NCI-H1048 (cell line): ENCODE measurements around the gene WNT5B.

ENCODE experiments used
- DNase-seq: peaks from one replicate; lab custom pipeline; 2025; lab: John Stamatoyannopoulos, UW

The WNT5B gene

DNA sequence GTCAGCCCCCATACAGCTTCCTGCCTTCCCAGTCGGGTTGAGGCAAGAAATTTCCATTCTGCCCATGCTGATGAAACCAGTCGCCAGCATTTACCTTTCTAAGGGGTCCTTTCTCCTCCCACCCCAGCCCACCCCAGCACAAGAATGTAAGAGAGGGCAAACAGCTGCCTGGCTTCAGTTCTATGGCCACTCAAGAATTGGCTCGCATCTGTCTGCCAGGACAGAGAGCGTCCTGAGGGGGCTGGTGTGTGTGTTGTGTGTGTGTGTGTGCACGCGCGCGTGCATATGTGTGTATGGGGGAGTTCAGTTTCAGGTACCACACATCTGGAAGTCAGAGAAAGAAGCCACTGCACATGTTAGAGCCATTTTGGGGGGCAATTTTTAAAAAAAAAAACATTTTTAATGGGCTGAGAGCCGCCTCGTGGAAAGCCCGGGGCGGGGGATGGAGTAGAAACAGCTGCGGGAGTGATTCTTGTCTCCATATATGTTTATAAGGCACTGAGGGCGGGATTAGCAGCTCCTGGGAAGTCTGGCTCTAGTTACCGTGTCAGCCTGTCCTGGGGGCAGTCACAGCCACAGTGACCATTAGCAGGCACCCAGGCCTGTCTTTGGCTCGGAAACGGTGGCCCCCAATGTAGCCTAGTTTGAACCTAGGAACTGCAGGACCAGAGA, at the start of gene WNT5B:
Gene WNT5B (plus strand): TSS at position 566 of the 672 bp plus-strand sequence. CDS start 2,124 bp downstream, outside the sequence.
- no peak for DNase-seq

DNA sequence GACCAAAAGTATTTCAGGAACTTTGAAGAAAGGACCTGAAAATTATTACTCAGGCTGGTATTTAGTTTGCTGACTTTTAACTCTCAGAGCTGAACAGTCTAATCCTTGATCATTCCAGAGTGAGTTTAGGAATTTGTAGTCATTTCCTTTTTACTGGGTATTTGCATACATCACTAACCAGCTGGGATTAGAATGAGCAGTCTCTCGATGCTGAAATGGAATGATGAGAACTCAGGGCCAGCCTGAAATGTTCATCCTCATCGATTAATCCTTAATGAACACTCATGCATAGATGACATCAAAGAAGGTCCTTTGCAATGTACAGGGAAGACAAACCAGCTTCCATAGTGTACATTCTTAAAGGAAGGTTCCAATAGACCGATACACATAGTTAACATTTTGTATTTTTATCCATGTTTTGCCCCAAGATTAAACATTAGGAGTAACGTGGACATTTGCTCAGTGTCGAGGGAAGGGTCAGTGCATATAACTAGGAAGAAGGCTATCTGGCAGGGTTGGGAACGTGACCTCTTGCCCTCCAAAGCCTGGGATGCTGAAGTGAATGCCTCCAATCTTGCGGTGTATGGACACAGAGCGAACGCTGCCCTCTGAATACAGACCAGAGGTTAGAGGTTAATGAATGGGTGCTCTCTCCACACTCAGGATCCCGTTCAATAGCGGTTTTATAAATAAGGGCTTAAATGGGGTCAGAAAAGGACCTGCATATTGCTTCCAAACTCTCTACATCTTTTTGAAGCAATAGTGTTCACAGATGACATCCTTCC, 49.2 kb upstream of the WNT5B start:
- no peak for DNase-seq

DNA sequence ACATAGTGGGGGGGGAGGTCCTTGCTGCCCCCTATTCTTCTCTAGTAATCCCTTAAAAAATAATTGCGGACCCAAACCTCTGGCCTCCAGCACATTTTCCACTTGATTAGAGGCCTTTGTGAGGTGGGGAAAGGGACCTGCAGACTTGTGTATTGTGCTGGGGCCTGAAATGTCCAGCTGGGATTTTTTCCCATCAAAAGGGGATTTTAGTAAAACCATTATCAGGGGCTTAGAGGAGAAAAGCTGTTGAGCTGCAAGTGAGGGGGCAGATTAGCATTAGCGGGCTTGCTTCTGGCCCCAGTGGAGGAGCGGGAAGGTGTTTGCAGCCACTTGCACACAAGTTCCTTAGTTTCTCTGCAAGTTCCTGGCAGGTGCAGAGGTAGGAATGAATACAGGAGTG, 48.5 kb upstream of the WNT5B start:
- DNase-seq = no peak

DNA sequence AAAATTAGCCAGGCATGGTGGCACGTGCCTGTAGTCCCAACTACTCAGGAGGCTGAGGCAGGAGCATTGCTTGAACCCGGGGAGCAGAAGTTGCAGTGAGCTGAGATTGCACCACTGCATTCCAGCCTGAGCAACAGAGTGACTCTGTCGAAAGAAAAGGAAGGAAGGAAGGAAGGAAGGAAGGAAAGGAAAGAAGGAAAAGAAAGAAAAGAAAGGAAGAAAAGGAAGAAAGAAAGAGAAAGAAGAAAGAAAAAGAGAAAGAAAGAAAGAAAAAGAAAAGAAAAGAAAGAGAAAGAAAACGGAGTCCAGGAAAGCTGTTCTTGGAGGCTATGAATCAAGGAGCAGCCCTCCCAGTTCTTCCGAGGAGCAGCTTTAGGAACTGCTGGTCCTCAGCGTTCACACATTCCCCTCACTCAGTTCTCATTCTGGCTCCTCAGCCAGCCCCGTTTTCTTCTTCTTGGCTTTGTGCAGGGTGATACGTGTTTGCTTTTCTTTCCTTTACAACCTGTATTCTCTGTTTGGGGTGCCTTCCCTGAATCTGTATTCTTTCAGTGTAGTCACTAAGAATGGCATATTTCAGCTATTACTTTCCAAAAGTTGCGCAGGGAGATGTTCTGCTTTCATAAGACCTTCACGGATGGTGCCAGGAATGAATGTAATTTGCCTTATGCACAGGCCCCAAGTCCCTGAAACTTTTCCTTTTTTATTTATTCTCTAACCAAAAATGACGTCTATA, 46.9 kb upstream of the WNT5B start:
- DNase-seq = no peak

DNA sequence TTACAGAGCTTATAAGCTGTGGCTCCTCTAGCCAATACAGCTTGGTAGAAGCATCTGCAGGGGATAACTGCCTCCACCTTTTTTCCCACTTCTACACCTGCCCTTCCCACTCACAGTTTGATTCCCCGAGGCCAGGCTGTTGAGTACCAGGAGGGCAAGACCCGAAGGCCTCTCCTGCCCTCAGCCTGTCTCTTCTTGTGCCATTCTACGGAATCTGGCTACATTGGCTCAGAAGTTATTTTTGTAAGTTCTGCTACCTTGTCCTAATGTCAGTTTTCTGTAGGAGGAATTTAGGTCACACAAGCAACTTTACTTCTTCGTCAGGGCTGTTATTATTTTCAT, 46.4 kb upstream of the WNT5B start:
- no peak for DNase-seq

DNA sequence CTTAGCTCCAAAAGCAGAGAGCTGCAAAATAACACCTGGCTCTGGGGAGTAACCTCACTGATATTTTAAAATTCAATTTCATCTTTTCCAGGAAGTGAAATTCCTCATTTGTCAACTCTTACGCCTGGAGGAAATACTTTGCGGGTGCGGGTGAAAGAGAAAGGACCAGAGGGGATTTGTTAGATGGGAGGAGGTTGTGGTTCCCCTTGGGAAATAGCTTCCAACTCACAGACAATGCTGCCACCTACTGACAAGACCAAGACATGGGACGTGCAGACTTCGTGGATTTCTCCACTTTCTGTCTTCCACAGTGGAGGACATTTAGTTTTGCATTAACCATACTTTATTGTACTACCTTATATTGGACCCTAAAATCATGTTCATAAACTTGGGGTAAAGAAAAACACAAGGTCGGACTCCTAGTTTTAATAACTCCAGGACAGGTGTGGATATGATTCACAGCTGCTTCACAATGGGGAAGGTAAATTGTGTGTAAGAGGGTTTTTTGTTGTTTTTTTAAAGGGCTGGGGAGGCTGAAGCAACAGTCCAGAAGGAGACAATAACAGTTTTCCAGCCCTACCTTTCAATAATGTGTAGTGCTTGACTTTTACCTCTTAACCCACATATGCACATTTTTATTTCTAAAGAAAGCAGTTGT, 45.5 kb upstream of the WNT5B start:
- peak; percentile 56 for DNase-seq

DNA sequence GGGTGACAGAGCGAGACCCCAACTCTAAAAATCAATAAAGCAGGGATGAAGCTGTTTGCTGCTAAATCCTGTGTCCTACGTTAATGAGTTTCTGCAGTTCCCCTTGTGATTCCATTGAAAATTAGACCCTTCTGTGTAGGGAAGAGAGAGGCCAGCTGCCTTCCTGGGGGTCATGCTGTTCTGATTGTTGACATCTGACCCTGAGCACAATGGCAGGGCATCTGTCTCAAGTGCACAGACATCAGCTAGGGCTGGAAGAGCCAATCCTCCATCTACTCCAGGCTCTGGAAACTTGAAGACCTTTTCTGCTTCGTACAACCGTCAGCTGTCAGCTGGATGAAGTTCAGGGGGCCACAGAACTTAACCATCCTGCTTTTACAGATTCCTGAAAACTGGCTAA, 44.7 kb upstream of the WNT5B start:
- DNase-seq = no peak

DNA sequence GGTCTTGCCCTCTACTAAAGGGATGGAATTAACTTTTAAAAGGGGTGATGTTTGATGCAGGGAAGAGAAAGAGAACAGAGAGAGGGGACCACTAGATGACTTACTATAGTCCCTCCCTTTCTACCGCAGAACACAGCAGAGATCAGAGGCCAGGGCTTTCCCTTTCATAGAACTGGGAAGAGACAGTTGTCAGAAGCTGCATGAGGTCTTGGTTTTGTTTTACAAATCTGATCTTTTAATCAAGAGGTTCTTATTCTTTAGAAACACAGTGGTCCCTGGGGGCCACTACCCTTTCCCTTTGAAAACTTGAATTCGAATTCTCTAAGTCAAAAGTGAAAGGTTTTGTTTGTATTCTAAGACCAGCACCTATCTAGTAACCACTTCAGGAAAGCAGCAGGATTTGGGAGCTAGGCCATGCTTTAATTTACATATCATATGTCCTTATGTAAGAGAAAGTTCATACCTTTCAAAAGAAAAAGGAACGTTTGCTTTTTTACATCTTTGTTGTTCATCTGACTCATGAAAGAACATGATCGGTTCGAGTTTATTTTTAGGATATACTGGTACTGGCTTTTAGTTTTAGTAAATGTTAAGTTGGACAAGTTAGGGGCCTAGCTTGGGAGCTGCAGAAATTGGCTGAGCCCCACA, 41.0 kb upstream of the WNT5B start:
- no peak for DNase-seq

DNA sequence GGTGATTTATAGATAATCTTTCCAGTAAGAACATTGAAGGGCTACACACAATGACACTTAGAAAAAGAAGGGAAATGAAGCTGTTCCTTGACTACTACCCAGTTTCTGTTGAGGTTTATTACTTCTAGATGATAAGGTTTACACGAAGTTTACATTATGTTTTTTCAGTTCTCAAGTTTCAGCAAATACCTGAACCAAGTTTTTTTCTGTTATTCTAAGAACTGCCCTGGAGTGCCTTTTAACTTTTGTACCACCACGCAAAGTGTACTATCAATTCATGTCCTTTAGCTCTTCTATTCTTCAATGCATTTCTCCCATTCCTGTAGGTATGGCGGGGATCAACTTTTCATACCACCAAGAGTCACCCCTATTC, 40.5 kb upstream of the WNT5B start:
- DNase-seq = no peak

DNA sequence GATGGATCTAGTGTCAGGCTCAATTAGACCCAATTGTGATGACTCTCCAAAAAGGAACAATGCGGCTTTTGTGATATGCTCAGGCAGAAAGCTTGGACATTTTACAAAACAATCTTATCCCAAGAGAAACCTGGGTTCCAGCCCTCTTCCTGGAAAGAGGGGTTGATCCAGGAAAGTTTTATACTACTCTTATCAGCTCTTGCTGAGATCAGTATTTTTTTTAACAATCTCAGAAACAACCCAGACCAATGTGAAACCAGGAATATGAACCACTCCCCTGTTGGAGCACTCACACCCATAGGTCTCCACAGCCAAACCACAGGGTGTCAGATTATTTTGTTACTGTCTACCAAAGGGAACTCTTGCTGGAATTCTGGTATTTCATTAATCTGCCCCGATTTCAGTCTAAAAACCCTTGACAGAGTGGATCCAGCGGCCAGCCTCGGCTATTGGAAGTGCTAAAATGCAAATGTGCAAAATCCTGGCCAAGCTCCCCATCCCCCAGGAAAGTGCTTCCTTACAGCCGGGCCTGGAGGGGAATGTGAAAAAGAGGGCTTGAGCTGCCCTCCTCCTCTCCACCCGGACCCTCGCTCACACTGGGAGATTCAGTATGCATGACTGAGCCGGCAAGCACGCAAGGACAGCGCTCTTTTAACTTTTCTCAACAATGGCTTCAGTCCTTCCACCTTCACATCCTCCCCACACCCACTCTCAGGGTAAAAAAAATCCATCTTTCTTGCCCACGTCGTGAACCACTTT, 38.6 kb upstream of the WNT5B start:
- DNase-seq = no peak

DNA sequence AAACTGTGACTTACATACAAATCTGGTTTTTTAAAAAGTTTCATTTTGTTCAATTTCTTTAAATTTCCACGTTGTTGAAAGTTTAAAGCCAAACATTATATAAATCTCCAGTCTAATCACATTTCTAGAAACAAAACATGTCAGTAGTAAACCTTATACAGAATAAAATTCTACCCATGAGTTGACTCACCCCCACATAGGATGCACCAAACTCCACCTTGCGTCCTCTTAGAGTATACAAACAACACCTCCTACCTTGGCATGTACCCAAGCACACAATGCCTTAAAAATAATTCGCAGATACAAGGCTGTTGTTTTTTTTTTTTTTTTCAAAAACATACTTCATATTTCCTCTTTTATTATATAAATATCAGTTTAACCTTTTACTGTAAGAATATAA, 38.0 kb upstream of the WNT5B start:
- no peak for DNase-seq

DNA sequence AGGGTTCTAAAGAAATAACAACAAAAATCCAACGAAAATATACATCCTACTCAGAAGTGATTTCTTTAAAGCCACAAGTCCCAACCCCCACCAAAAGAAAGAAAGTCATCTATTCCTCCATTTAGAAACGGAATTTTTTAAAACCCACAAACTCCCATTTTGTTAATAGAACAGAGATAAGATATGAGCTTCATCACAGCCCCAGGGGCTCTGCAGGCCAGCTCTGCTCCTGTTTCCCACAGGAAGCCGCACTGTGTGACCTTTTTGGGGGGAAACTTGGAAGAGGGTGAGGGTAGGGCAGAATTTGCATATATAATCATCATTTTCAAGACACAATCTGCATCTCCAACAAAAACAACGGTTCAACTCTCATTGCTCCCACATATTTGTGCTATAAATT, 37.5 kb upstream of the WNT5B start:
- no peak for DNase-seq

DNA sequence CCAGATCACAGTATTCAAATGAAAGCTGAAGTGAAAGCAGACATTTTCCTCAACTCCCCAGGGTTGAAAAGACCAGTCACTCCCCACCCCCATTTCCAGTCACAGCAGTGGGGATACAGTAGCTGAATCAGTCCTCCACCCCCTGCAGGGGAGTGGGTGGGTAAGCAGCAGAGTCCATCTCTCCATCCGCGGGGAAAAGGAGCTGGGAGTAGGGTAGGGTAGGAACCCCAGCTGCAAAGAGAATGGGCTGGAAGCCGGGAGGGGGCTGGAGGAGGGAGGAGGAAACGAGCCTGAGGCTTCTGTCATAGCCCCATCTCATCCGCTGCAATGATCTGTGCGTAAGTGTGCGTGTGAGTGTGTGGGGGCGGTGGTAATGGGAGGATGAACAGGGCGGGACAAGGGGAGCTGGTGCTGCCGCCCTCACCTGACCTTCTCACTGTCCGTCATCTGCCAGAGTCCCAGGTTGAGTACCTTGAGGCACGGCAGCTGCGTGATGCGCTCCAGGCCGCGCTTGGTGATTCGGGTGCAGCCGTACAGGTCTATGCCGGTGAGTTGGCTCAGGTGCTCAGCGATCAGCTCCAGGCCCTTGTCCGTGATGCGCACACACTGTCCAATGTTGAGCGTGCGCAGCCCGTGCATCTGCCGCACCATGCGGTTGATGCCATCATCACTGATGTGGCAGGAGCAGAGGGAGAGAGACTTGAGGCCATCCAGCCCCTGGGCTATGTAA, 36.4 kb upstream of the WNT5B start:
- DNase-seq = no peak

DNA sequence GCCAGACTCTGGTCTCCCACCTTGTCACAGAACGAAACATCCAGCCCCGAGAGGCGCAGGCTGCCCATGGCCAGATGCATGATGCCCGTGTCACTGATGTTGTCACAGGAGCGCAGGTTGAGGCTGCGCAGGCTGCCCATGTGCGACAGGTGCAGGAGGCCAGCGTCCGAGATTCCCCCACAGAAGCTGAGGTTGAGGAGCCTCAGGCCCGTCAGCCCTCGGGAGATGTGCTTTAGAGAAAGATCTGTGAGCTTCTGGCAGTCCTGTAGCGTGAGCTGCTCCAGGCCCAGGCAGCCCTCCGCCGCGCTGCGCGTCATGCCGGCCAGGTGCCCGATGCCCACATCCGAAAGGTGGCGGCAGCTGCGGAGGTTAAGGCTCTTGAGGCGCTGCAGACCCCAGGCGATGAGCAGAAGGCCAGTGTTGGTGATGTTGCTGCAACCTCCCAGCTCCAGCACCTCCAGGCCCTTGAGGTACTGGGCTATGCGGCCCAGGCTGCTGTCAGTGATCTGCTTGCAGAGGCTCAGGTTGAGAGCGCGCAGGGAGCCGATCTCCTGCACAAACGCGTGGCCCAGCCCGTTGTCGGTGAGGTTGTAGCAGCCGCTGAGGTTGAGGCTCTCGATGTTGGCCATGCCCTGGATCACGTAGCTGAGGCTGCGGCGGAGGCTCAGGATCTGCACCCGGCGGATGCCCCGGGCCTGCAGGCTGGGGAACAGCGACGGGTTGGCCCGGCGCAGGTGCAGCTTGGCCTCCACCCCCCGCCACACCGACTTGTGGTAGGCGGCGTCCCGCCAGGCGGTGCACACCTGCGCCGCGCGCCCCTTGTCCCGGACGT, 35.6 kb upstream of the WNT5B start:
- no peak for DNase-seq

DNA sequence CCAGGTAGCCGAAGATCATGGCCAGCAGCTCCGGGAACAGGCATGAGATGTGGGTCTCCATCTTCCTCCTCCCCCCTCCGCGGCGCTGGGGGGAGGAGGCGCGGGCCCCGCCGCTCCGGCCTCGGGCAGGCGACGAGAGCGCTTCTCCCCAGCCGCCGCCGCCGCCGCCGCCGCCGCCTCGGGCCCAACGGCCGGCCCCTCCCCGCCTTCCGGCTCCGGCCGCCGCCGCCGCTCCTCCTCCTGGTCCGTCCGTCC, 35.1 kb upstream of the WNT5B start:
- DNase-seq = no peak

DNA sequence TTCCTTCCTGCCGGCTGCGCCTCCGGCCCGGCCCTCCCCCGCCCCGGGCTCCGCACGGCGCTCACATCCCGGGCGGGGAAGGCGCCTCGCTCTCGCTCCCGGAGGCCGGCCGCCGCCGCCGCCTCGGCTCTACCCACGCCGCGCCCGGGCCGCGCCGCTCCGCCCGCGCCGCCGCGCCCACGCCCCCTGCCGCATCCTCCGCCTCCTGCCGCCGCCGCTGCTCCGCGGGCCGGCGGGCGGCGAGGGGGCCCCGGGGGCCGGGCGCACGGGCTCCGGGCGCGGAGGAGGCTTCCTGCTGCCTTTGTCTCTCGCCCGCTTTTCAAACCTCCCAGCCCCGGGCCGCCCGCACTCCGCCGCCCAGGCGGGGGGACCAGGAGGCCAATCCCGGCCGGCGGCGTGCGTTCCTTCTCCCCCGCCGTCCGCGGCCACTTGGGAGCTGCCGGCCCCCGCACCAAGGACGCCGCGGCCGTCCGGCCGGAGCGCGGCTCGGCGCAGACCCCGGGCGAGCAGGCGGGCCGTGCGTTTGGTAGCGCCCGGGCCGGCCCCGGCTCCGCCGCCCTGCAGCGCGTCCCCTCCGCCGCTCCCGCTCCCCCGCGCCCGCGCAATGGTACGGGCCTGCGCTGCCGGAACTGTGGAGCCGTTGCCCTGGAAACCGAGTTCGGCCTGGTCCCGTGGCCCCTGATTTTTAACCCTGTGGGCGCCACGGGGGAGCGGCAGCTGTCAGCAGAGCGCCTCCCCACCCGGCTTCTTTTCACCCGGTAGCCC, 34.6 kb upstream of the WNT5B start, which contains the start of gene FBXL14:
Gene FBXL14 (minus strand): TSS at position 321 of the 765 bp plus-strand sequence. CDS start 515 bp downstream, outside the sequence.
- peak; percentile 76 for DNase-seq

DNA sequence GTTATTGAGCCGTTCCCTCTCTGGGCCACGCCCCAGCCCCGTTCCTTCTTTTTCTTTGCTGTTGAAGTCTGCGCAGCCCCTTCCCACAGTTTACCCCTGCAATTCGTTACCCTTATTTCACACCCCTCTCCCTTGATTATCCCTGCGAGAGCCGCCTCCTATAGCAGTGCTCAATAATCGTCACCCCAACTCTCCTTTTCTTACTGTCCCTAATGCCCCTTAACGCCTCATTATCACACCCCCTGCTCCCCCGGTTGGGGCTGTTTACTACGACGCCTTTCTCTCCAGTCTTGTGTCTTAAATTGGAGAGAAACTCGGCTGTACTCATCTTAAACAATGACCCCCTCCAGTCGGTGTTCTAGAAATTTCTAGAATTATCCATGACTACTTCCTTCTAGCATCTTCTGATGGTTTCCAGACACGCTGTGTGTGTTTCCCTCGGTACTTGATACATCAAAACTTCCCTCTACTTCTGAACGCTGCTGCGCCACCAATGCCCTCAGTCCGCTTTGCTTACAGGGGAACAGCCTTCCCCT, 33.9 kb upstream of the WNT5B start:
- no peak for DNase-seq

DNA sequence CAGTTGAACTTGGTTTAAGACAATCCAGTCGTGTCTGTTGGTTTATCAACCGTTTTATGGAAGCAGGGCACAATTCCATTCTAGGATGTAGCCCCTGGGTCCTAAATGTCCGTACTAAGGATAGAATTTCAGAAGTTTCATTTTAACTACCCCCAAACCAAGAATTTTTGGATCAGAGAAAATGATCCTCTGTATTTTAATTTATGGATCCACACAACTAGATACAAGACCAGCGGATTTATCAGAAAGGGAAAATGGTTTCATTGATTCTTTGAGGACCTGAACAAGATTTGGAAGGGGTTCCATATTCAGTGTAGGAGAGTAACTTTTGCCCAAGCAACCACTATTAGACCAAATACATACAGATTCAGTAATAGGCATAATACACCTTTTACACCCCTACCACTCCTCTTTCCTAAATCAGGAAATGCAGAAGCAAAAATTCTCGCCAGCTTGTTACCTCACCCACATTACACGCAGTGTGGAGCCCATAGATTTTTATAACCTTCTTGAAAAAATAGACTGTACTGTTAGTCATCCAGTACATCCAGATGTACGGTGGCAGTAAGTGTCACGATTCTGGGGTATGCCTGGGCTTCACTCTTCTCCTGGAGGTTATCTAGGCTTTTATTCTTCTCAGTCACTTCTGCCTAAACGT, 33.2 kb upstream of the WNT5B start:
- DNase-seq = no peak
